ENCODE data around the gene KIF3B. TPM values are rescaled to one million over a fixed set of nuclear protein-coding genes. Genes with fewer than 3 reads are reported as not detected.
A peak's percentile ranks its signal among the peaks of the same experiment; 100 is the strongest.
"Not testable (repeated sequence)": the region's sequence is repeated elsewhere in the genome, so short reads cannot be mapped to it uniquely, and the experiment has no call there.

KIF3B gene
- total RNA-seq, 1 donor from 2014 or later, result 92.5 TPM

- peak; percentile 95 for DNase-seq
Observed at GRCh38 chr20:32357869-32358631, 80.6 kb downstream of the KIF3B start, which contains the start of gene ASXL1. Gene ASXL1 (plus strand): TSS chr20:32358331. CDS start chr20:32358776, 445 bp downstream.

DNA sequence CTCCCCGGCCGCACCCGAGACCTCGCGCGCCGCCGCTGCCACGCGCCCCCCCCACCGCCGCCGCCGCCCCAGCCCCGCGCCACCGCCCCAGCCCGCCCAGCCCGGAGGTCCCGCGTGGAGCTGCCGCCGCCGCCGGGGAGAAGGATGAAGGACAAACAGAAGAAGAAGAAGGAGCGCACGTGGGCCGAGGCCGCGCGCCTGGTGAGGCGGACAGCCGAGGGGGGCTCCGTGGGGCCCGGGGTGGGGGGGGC is 81.1 kb downstream of the KIF3B start:
- no peak for DNase-seq

- DNase-seq, result no peak
Observed at GRCh38 chr20:32358883-32359632, 81.6 kb downstream of the KIF3B start.

- DNase-seq, result no peak
Observed at GRCh38 chr20:32359633-32360332, 82.3 kb downstream of the KIF3B start.

DNA sequence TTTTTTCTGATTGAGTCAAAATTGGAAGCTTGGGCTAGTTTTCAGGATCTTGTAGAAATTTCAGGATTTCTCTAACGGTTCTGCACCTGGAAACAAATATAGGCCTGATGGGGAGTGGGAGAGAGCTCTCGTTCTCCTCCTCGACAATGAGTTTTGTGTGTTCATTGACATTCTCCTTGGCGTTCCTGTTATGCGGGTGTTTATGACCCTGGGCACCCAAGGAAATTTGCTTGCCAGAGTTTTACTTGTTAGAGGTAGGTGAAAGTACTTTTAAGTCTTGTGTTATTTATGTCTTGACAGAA is 82.8 kb downstream of the KIF3B start:
- DNase-seq, result no peak

DNA sequence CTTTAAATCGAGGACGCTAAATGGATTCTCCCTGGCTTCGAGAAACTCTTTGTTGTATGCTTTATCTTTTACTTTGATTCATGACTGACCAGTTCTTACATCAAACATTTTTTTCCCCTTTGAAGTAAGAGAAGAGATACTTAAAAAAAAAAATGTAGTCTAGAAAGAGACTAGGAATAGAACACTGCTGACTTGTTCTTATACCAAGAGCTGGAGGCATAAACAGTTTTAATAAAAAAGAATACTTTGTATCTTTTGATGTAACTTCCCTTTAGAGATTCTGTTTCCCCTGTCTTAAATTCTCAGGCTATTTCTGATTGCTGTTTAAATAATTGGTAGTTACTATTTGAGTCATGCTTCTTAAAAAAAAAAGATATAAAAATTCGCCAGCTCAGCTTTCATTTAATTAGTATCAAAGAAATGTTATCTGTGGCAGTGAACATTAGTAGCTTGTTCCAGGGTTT is 85.5 kb downstream of the KIF3B start:
- DNase-seq, result no peak

- DNase-seq, result no peak
Observed at GRCh38 chr20:32363492-32363891, 86.0 kb downstream of the KIF3B start.

DNA sequence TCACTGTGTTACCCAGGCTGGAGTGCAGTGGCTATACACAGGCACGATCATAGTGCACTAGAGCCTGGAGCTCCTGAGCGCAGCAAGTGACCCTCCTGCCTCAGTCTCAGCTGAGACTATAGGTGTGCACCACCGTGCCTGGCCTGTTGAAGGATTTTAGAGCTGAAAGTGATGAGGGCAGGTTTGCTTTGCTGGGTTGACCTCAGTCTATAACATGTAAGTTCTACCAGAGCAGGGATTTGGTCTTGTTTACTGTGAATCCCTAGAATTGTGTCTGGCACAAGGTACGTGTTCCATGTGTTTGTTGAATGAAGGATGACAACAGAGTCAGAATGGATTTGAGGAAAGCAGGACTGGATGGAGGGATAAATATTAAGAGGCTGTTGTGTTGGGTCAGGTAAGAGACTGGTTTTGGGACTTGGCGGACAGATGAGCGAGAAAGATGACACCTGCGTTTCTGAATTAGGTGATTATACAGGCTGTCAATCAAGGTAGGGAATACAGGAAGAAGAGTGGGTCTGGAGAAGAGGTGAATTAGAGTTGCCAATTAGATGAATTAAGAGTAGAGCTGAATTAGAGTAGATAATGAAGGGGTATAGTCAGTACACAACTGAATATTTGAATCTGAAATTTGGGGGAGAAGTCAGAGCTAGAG is 87.2 kb downstream of the KIF3B start:
- DNase-seq, result no peak

DNA sequence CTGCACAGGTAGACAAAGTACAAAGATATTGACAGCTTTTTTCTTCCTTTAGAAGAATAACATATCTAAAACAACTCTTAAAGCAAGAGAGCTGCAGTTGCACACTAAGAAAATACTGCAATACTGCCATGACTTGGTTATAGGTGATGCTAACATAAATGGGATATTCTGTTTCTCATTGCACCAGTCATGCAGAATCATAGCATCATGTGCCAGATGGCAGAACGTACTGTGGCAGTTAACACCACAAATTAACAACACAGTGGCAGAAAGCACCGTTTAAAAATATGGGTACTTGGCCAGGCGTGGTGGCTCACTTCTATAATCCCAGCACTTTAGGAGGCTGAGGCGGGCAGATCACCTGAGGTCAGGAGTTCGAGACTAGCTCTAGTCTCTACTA is 88.1 kb downstream of the KIF3B start:
- no peak for DNase-seq

DNA sequence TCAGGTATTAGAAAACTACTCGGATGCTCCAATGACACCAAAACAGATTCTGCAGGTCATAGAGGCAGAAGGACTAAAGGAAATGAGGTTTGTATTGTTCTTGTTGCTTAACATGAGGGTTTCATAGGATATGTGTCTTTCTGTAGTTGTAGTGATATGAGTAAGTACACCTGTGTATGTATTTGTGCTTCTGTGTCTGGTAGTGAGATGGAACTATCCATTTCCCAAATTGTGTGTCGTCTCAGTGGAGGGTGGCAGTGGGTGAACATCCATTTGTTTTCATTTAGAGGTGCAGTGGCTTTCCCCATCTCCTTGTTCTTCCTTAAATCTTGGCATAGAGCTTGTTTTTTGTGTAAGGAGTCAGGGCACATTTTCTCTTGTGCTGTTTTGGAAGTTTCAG is 88.9 kb downstream of the KIF3B start:
- DNase-seq, result no peak

DNA sequence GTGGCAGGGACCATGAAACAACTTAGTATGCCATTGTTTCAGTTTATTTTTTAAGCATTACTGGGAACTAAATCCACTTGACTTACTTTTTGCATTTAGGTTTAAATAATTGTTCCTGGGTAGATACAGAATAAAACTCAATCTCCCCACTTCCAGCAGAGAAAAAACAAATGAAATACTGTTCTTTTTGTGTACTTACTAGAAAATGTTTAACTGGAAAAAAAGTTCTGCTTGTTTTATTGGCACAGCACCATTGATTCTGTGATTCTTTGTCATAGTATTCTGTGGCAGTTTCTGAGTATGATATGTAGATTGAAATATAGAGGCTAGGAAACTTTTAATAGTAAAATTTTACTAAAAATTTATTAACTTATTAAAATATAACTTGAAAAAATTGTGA is 90.9 kb downstream of the KIF3B start:
- DNase-seq, result no peak

- DNase-seq, result no peak
Observed at GRCh38 chr20:32368925-32369324, 91.5 kb downstream of the KIF3B start.

DNA sequence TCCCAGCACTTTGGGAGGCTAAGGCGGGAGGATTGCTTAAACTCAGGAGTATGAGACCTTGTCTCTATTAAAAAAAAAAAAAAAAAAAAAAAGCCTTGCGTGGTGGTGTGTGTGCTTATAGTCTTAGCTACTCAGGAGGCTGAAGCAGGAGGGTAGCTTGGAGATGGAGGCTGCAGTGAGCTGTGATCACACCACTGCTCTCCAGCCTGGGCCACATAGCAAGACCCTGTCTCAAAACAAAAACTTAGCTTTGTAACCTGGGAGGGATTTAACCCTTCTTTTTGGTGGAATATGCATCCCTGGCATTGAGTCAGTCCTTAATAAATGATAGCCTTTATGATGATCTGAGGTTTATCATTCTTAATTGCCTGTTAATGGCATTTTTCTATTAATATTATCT is 93.4 kb downstream of the KIF3B start:
- no peak for DNase-seq

GRCh38 chr20:32378461-32378860 is 101.0 kb downstream of the KIF3B start:
- no peak for DNase-seq

DNA sequence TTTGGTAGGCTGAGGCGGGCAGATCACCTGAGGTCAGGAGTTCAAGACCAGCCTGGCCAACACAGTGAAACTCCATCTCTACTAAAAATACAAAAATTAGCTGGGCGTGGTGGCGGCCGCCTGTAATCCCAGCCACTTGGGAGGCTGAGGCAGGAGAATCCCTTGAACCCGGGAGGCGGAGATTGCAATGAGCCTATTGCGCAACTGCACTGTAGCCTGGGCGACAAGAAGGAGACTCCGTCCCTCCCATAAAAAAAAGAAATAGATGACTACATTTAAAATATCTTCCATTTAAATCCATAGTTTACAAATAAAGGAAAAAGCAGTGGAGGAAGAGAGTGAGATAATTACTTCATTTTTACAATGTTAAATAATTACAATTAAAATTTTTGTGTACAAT is 102.6 kb downstream of the KIF3B start:
- not testable (repeated sequence) for DNase-seq

DNA sequence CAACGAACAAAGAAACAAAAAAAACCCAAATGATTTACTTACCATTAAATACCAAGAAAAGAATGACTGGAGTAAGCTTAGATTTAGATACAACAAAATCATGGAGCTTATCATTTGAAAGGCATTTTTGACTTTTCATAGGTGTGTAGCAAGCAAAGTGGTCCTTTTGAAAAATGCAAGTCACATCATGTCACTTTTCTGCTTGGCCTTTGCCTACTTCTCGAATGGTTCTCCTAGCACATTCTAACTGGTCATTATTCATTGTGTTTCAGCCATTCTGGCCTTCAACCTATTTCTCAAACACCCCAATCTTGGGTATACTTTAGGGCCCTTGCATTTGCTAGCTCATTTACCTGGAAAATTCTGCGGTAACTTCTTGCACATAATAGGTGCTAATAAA is 103.3 kb downstream of the KIF3B start:
- DNase-seq, result no peak

DNA sequence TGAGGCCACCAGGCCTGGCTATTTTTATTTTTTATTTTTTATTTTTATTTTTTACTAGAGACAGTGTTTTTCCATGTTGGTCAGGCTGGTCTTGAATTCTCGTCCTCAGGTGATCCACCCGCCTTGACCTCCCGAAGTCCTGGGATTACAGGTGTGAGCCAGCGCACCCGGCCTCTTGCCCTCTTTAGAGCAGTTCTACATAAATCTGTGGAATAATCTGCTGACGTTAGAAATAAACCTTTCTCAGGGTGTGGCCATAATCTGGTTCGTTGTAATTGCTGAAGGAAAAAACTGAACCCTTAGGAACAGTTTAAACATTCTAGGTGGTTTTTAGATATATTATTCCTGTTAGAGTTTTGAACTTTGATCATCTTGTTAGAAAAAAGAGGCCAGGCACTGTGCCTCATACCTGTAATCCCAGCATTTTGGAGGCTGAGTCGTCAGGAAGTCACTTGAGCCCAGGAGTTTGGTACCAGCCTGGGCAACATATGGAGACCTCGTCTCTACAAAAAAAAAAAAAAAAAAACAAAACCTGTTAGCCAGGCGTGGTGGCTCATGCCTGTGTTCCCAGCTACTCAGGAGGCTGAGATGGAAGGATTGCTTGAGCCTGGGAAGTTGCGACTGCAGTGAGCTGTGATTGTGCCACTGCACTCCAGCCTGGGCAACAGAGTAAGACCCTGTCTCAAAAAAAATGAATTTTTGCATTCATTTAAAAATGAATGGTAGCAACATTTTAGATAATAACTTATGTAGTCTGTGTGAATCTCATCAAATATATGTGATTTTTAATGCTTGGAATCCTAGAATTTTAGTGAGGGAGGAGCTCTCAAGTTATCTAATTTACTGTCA is 104.9 kb downstream of the KIF3B start:
- no peak for DNase-seq

GRCh38 chr20:32383441-32383840 is 106.0 kb downstream of the KIF3B start:
- DNase-seq, result not testable (repeated sequence)
